Glomerular visceral epithelial cell (primary cell): ENCODE results near the gene MAGEA4.

Experiments
- DNase-seq: peaks from one replicate; pipeline ENCODE4 v3.0.0-alpha.2; 2016; ENCODE audit errors: extremely low spot score

Gene MAGEA4

DNA sequence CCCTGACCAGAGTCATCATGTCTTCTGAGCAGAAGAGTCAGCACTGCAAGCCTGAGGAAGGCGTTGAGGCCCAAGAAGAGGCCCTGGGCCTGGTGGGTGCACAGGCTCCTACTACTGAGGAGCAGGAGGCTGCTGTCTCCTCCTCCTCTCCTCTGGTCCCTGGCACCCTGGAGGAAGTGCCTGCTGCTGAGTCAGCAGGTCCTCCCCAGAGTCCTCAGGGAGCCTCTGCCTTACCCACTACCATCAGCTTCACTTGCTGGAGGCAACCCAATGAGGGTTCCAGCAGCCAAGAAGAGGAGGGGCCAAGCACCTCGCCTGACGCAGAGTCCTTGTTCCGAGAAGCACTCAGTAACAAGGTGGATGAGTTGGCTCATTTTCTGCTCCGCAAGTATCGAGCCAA, 11.0 kb downstream of the MAGEA4 start:
- DNase-seq: no peak

DNA sequence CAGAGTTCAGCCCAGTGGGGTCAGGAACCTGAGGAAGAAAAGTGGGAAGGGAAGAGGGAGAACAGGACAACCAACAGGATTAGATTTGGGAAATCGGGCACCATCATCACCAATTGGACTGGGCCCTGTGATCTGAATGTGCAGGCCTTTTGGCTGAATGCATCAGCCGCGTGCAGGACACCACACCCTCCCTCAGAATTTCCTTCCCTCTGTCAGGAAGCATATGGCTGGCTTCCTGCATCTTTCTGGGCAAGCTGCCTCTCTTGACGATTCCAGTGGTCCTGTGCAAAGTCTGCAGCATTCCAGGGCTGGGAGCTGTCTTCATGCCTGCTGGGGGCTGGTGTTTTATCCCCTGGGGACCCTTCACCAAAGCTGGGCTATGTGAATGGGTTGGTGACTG, 16.4 kb downstream of the MAGEA4 start:
- no peak for DNase-seq

DNA sequence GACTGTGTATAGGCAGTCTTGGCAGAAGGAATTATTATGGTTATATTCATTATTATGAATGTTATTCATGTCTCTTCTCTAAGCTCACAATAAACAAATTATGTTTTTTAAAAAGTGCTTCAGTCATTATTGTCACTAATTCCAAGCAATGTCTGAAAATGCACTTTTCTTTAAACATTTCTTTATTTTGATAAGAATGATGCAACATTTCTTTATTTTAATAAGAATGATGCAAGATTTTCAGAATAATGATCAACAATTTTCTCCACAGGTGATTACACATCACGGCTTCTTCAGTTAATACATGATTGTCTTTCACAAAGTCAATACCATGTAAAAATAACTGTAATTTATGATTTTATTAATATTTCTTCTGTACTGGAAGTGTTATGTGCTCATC, 22.7 kb downstream of the MAGEA4 start:
- DNase-seq: no peak

DNA sequence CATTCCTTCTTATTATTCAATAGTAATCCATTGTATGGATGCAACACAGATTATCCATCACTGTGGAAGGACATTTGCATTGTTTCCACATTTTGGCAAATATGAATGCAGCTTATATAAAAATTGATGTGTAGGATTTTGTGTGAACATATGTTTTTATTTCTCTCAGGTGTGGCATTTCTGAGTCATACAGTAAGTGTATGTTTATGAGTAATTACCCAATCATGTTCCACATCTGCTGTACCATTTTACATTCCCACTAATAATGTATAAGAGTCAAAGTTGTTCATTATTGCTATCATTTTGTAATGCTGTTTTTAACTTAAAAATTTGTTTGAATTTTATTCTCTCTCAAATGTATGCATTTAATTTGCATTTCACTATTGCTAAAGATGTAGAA, 25.5 kb downstream of the MAGEA4 start:
- no peak for DNase-seq

DNA sequence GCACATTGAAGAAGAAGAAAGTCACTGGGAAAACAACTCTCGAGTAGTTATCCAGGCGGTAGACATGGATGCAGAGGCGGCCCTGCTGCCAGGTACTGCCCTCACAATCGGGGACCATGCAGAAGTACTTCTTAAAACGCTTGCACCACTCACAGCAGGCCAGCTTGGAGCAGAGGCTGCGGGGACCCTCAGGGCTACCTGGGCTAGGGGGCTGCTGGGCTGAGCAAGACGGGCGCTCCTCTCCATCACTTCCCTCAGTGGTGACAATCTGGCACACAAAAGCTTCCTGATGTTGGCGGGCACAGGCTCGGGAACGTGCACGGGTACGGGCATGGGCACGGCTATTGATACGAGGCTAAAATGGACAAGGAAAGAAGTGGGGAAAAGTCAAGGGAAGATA, 42.0 kb downstream of the MAGEA4 start:
- DNase-seq: no peak

DNA sequence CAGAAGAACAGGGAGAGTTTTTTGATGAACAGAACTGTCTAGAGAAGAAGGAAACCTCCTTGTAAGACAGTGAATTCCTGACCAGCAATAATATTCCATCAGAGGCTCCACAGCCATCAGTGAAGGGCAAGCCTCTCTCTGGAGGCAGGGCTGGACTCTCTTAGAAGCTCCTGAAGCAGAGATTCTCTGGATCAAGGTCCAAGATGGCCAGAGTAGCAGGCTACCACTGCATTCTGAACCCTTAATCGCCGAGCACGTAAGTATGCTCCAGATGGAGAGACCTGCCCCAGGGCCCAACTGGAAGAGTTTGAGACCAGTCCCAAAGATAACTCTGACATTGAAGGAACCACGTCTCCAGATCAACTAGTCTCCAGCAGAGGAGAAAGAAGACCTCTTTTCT, 45.4 kb downstream of the MAGEA4 start:
- DNase-seq: no peak

DNA sequence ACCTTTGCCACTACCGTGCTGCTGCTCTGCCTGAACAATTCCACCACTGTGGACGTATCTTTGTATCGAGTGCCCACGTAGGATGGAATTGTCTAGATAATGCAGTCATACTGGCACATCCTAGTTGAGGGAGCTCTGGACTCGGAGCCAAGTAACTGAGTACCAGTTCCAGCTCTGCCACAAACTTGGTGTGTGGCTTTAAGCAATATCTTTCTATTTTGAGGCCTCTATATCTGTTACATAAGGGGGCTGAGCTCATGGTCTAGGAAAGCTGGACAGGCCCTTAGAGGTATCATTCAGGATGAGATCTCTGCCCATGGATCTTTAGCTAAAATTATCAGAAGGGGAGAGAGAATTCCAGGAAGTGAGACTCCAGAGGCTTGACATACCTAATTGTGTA, 49.3 kb downstream of the MAGEA4 start:
- DNase-seq: no peak

DNA sequence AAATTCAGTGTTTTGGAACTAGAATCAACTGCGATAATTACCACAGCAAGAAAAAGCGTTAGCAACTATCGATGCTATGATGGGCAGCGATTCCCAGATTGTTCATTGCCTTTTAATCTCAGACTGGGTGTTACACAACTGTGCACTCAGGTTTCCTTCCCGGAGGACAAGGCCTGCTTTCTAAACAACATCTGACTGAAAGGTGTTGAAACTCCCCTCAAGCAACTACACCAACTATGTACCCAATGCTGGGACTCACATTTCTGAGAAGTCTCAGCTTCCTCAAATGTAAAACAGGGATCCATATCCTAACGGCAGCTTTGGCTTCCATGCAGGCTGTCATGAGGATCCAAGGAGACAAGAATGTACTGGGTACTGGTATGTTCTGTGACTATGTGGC, 53.5 kb downstream of the MAGEA4 start:
- no peak for DNase-seq

DNA sequence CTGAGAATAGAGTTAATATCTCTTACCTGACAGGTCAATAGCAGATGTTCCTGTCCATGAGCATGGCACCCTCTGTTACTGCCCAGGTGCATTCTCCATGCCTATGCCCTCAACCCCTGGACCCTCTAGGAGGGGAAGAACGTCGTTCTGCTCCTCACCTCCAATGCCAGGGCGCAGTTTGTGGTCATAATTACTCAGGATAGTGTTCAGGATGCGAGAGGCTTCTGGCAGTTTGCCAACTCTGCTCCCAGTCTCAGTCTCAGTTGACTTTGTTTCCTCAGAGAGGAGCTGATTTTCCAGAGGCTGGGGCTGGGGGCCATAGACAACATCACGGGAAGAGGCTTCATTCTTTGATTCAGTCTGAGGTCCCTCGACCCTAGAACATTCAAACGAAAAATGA, 57.3 kb downstream of the MAGEA4 start:
- DNase-seq: no peak

DNA sequence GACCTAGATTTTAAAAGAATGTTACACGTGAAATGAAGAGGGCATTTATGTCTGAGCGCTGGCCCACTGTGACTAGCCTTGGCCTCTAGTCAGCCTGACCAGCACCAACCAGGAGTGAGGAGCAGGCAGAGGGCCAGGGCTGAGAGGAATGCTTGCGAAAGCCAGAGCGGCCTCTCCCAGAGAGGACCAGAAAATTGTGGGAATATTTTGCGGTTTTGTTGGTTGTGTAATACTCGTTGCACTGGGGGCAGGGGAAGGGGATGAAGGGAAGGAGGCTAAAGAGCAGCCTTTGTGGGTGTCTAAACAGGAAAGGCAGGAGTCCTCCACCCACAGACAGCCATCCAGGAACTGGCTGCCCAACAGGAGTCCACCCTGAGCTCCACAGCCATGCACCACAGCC, 58.0 kb downstream of the MAGEA4 start:
- DNase-seq: no peak

DNA sequence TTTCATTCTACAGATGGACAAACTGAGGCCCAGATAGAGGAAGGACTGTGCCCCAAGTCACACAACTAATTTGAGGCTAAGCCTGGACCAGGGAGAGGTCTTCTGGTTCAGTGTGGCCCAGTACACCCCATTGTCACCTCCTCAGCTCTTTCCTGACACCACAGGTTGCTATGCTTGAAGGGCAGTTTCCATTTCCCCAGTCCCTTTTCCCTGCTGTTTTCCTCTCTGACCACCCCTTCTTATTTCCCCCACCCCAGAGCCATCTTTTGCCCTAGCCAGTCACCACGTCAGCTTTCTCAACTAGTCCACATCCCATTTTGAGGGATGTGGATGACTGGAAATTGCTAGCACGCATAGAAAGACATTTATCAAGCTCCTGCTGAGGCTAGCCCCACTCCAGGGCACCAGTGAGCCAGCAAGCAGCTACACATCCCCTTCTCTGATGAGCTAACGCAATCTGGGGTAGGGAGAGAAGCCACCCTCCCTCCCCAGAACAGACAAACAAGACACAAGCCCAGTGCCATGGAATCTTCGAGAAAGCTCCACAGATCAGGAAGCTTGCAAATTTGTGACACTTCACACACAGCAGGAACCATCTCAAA, 60.5 kb downstream of the MAGEA4 start:
- no peak for DNase-seq

DNA sequence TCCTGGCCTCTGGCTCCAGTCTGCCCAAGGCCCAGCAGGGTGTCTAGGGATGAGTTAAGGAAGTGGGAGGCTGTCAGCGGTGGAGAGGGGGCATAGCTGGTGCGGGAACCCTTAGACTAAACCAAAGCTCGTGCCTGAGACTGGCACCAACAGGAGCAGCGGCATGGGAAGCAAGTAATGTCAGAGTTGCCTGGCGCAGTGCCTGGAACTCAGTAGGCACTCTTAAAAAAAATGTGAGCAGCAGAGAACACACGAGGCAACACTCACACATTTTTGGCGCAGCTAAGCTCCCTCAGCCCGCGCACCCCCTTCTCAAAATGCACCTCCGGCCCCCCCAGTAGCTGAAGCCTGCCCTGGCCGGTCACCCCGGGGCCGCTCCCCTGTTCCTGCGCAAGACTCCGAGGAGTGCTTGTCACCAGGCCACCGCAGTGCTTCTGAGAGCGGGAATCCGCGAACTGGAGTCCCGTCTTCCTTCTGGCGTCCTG, 61.2 kb downstream of the MAGEA4 start:
- no peak for DNase-seq
